Thoracic aorta (tissue), 2 donors: Measurements from ENCODE around the gene ENOX1. TPM values are rescaled to one million over a fixed set of nuclear protein-coding genes. Genes with fewer than 3 reads are reported as not detected.

Experiments
- ATAC-seq: fragments of 150-250 bp; one replicate; pipeline ENCODE4 v1.8.0; 2017; ENCODE audit warnings: low read depth; ENCODE audit not compliant: insufficient number of reproducible peaks, low FRiP score
- DNase-seq: peaks from one replicate; pipeline ENCODE4 v3.0.0-alpha.2; 2020; ENCODE audit warnings: low spot score
- H3K27ac ChIP-seq, 2 donors: fragments of 200-600 bp; sonication (generic); 1 replicate in 1 of 2; 2 replicates in 1 of 2; pipeline ENCODE4 v1.5.1; 2016; ENCODE audit warnings: mild to moderate bottlenecking in 2 of 2, moderate library complexity in 2 of 2
- H3K27me3 ChIP-seq: fragments of 200-600 bp; sonication (generic); replicated peaks from 2 replicates; pipeline ENCODE4 v1.6.0; 2016; ENCODE audit warnings: mild to moderate bottlenecking; ENCODE audit not compliant: insufficient read depth
- H3K36me3 ChIP-seq: fragments of 200-600 bp; sonication (generic); one replicate; pipeline ENCODE4 v1.5.1; 2016
- H3K4me1 ChIP-seq, 2 donors: fragments of 200-600 bp; sonication (generic); 1 replicate in 1 of 2; 2 replicates in 1 of 2; pipeline versions ENCODE4 v1.5.1 to v1.6.0; 2016; ENCODE audit warnings: low read depth in 2 of 2, mild to moderate bottlenecking in 1 of 2; ENCODE audit not compliant: control insufficient read depth in 1 of 2
- H3K4me3 ChIP-seq: fragments of 200-600 bp; sonication (generic); 2 replicates; pipeline ENCODE4 v1.5.1; 2016; ENCODE audit warnings: mild to moderate bottlenecking
- H3K9me3 ChIP-seq: fragments of 200-600 bp; sonication (generic); 2 replicates; pipeline ENCODE4 v1.5.1; 2016
- total RNA-seq, 2 donors: library from RNA; depleted of rRNA; stranded (reverse); fragments of >200 nt; gene quantifications; one replicate each; pipeline versions ENCODE4 v1.1.0 to v1.2.3, GENCODE V29; 2016
- TF ChIP-seq, protein P1 (sequence below): fragments of 200-600 bp; sonication (generic); IDR thresholded peaks from one replicate; pipeline ENCODE4 v1.5.1; 2019; ENCODE audit warnings: antibody characterized with exemption

The ENOX1 gene
- total RNA-seq, 2 donors from 2014 or later, result 0.41 to 2.3 TPM

DNA sequence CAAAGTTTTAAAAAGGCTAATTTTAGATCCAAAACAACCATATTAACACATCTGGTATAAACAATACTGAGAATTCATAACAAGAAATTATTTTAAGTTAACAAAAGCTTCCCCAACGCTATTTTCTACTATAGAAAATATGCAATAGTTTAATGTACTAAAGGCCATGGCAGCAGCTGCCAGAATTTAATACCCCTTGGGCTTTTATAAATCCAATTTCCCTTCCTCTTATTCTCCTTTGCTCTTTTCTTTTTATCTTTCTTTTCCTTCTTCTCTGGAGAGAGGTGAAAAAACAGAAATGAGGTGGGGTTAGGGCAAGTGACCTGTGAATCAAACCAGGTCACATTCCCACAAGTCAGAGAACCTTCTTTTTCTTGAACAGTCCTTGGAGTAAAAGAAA is 58.9 kb downstream of the ENOX1 start:
- no peak for ATAC-seq
- TF ChIP-seq, protein P1, sequence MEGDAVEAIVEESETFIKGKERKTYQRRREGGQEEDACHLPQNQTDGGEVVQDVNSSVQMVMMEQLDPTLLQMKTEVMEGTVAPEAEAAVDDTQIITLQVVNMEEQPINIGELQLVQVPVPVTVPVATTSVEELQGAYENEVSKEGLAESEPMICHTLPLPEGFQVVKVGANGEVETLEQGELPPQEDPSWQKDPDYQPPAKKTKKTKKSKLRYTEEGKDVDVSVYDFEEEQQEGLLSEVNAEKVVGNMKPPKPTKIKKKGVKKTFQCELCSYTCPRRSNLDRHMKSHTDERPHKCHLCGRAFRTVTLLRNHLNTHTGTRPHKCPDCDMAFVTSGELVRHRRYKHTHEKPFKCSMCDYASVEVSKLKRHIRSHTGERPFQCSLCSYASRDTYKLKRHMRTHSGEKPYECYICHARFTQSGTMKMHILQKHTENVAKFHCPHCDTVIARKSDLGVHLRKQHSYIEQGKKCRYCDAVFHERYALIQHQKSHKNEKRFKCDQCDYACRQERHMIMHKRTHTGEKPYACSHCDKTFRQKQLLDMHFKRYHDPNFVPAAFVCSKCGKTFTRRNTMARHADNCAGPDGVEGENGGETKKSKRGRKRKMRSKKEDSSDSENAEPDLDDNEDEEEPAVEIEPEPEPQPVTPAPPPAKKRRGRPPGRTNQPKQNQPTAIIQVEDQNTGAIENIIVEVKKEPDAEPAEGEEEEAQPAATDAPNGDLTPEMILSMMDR, result no peak
- no peak overlapping the region for H3K4me3 ChIP-seq
- H3K27me3 ChIP-seq, result no peaks in the 10 kb centered on the region
- no peaks in the 10 kb centered on the region for H3K36me3 ChIP-seq
- no peak for DNase-seq
- no peaks in the 10 kb centered on the region for H3K4me1 ChIP-seq
- H3K9me3 ChIP-seq, result no peaks in the 10 kb centered on the region
- H3K27ac ChIP-seq, result no peak overlapping the region

DNA sequence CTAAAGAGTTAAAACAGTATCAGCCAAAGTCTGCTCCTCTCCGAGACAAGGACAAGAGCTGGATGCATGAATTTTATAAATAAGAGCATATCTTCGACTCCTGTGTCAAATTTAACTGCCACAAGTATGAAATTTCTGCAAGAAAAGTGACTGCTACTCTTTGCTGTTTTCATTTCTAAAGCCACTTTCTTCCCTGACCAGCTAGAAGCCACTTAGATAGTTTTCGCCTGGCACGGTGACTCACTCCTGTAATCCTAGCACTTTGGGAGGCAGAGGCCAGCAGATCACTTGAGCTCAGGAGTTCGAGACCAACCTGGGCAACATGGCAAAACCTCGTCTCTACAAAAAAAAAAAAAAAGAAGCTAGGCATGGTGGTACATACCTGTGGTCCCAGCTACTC is 61.3 kb downstream of the ENOX1 start:
- DNase-seq (no peak), ATAC-seq (no peak)
- TF ChIP-seq, protein P1, result no peak
- Histone ChIP-seq H3K4me1 (no peaks in the 10 kb centered on the region), H3K36me3 (no peaks in the 10 kb centered on the region), H3K27me3 (no peaks in the 10 kb centered on the region), H3K27ac (no peak overlapping the region), H3K9me3 (no peaks in the 10 kb centered on the region), H3K4me3 (no peak overlapping the region)

DNA sequence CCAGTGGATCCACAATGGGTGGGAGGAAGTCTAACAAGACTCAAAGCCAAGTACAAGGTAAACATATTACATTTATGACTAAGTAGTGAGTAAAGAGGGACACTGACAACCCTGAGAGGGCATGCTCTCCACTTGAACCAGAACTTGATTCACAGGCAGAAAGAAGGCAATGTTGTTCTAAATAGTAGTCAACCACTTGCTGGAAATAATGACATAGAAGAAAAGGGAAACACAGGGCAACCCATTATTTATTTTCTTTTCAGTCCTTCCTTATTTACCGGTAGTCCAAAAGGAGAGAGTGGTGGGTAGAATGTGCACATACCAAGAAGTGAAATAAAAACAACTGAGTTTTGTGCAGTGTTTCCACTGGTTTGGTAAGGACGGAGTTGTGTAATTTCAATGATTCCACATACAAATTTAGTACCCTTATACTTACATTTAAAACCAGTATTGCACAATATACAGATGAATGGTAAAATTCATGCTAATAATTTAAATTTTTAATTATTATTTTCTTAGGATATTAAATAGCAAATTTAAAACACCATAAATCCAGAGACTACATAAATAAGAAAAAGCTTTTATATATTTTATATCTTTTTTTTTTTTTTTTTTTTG is 65.9 kb downstream of the ENOX1 start:
- Histone ChIP-seq H3K4me3 (no peak overlapping the region), H3K27me3 (no peaks in the 10 kb centered on the region), H3K4me1 (no peaks in the 10 kb centered on the region), H3K36me3 (no peaks in the 10 kb centered on the region), H3K27ac (no peak overlapping the region), H3K9me3 (no peaks in the 10 kb centered on the region)
- TF ChIP-seq, protein P1, result no peak
- no peak for DNase-seq
- no peak for ATAC-seq

DNA sequence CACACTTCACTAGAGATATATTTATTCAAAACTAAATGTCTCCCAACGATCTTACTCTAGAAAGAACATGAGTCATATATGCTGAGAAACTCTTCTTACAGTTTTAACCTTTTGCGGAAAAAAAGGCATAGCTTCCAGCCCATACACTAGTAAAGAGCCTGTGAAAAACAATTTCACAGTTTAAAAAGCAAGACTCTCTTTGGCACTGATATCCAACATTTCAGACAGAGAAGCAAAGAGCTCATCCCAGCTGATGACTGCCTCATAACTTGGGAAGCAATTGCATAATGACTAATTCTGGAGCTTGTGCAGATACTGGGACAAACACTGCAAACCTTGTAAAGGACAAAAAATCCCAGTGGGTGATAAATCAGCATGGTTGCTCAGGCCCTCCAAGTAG is 88.0 kb downstream of the ENOX1 start:
- ATAC-seq (no peak), DNase-seq (no peak)
- no peaks in the 10 kb centered on the region for H3K27me3 ChIP-seq
- H3K9me3 ChIP-seq, result no peaks in the 10 kb centered on the region
- H3K4me3 ChIP-seq, result no peak overlapping the region
- no peaks in the 10 kb centered on the region for H3K36me3 ChIP-seq
- H3K27ac ChIP-seq, result no peak overlapping the region
- no peaks in the 10 kb centered on the region for H3K4me1 ChIP-seq
- TF ChIP-seq, protein P1, result no peak

DNA sequence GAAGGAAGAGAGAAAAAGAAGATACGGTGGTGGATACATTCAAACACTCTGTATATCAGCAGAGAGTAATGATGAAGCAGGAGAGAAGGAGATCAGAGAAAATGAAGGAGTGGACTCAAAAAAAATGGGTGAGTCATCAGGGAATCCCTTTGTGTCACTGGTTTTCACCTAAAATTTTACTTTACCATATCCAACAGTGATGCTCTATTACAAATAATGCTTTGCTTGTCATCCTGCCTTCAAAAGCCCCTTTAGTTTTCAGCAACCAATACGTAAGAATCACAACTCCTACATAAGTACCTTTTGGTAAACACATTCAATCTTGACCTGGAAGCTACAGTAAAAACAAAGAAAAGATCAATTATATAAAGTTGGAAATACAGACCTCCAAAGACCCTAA is 88.8 kb downstream of the ENOX1 start:
- no peak overlapping the region for H3K4me3 ChIP-seq
- H3K4me1 ChIP-seq, result no peaks in the 10 kb centered on the region
- H3K36me3 ChIP-seq, result no peaks in the 10 kb centered on the region
- no peaks in the 10 kb centered on the region for H3K9me3 ChIP-seq
- DNase-seq (no peak), ATAC-seq (no peak)
- H3K27ac ChIP-seq, result no peak overlapping the region
- TF ChIP-seq, protein P1, result no peak
- H3K27me3 ChIP-seq, result no peaks in the 10 kb centered on the region
